ENCODE data around the gene GRWD1. TPM values are rescaled to one million over a fixed set of nuclear protein-coding genes. Genes with fewer than 3 reads are reported as not detected.

Gene GRWD1
- total RNA-seq, 1 donor from 2014 or later = 17.7 TPM

GRCh38 chr19:48502350-48503018 is 56.7 kb downstream of the GRWD1 start:
- ATAC-seq (no peak), DNase-seq (ENCODE audit: missing footprints) (no peak)
- intact Hi-C loops (cut with DNase I) = no loop called here

- DNase-seq (ENCODE audit: missing footprints) = peak; percentile 4
- no peak for ATAC-seq
Observed at GRCh38 chr19:48506138-48506733, 60.5 kb downstream of the GRWD1 start.

More at GRCh38 chr19:48506138-48506733, 60.5 kb downstream of the GRWD1 start:
- intact Hi-C loops (cut with DNase I) = loop anchor here (5.0 kb wide), 1 partner anchor 76 kb away; no protein-coding TSS in a partner anchor

Other genes starting within 250 kb of the GRWD1 start
- gene CARD8, start 190.1 kb upstream of the GRWD1 start, total RNA-seq = 34.5 TPM
- 0.78 TPM for gene ZNF114, start 175.9 kb upstream of the GRWD1 start, total RNA-seq
- 54.3 TPM for gene EMP3, start 120.4 kb upstream of the GRWD1 start, total RNA-seq
- gene TMEM143, start 82.0 kb upstream of the GRWD1 start, total RNA-seq = 106 TPM
- not detected for gene SYNGR4, start 81.6 kb upstream of the GRWD1 start, total RNA-seq
- 73.5 TPM for gene KDELR1, start 54.4 kb upstream of the GRWD1 start, total RNA-seq
- 0.38 TPM for gene GRIN2D, start 52.3 kb upstream of the GRWD1 start, total RNA-seq
- 0.19 TPM for gene KCNJ14, start 9.6 kb downstream of the GRWD1 start, total RNA-seq
- gene CYTH2, start 23.4 kb downstream of the GRWD1 start, total RNA-seq = 30.7 TPM
- gene LMTK3, start 65.9 kb downstream of the GRWD1 start, total RNA-seq = 0.70 TPM
- gene SULT2B1, start 106.2 kb downstream of the GRWD1 start, total RNA-seq = 0.43 TPM
- not detected for gene SPACA4, start 160.8 kb downstream of the GRWD1 start, total RNA-seq
- gene FAM83E, start 169.1 kb downstream of the GRWD1 start, total RNA-seq = not detected
- 604 TPM for gene RPL18, start 173.2 kb downstream of the GRWD1 start, total RNA-seq
- gene SPHK2, start 173.5 kb downstream of the GRWD1 start, total RNA-seq = 7.2 TPM
- 15.2 TPM for gene DBP, start 191.4 kb downstream of the GRWD1 start, total RNA-seq
- 8.4 TPM for gene CA11, start 200.2 kb downstream of the GRWD1 start, total RNA-seq
- gene NTN5, start 227.0 kb downstream of the GRWD1 start, total RNA-seq = 0.14 TPM
- gene FUT2, start 250.0 kb downstream of the GRWD1 start, total RNA-seq = not detected

All from Right ventricle myocardium inferior (tissue), 1 donor.